Right lung (tissue), 10 donors: ENCODE measurements around the gene KIAA0040. TPM values are rescaled to one million over a fixed set of nuclear protein-coding genes. Genes with fewer than 3 reads are reported as not detected.
A peak's percentile ranks its signal among the peaks of the same experiment; 100 is the strongest.

Experiments
- DNase-seq, 2 donors: peaks; one replicate each; pipeline ENCODE4 v3.0.0-alpha.2; 2013
- long read RNA-seq, 8 donors: transcript quantifications; one replicate each; lab custom pipeline, GENCODE V29; 2026
- polyA plus RNA-seq, 5 donors: library from polyadenylated mRNA; unstranded; fragments of 120-200 nt; gene quantifications; one replicate each; pipeline versions ENCODE4 v1.2.1 to v1.2.3, GENCODE V29; 2013; ENCODE audit warnings: inconsistent platforms in 1 of 5, low replicate concordance in 1 of 5; ENCODE audit not compliant: insufficient read length in 5 of 5, insufficient read depth in 1 of 5

The KIAA0040 gene
- 10 to 100 TPM; 17.9 to 22.8 (median 21.0) TPM for polyA plus RNA-seq
- long read RNA-seq, donor 1, full-length matches to known transcripts, result 12 of 12 reads
- long read RNA-seq, donor 1, partial matches to known transcripts, result 0 of 12 reads
- long read RNA-seq, donor 1, other reads (novel, unspliced or antisense), result 0 of 12 reads
- long read RNA-seq, donor 2, full-length matches to known transcripts, result 6 of 6 reads
- long read RNA-seq, donor 2, partial matches to known transcripts, result 0 of 6 reads
- long read RNA-seq, donor 2, other reads (novel, unspliced or antisense), result 0 of 6 reads
- long read RNA-seq, donor 3, full-length matches to known transcripts, result 7 of 7 reads
- long read RNA-seq, donor 3, partial matches to known transcripts, result 0 of 7 reads
- long read RNA-seq, donor 3, other reads (novel, unspliced or antisense), result 0 of 7 reads
- long read RNA-seq, donor 4, full-length matches to known transcripts, result 4 of 4 reads
- long read RNA-seq, donor 4, partial matches to known transcripts, result 0 of 4 reads
- long read RNA-seq, donor 4, other reads (novel, unspliced or antisense), result 0 of 4 reads
- long read RNA-seq, donor 5, full-length matches to known transcripts, result 14 of 14 reads
- long read RNA-seq, donor 5, partial matches to known transcripts, result 0 of 14 reads
- long read RNA-seq, donor 5, other reads (novel, unspliced or antisense), result 0 of 14 reads
- long read RNA-seq, donor 6, full-length matches to known transcripts, result 8 of 8 reads
- long read RNA-seq, donor 6, partial matches to known transcripts, result 0 of 8 reads
- long read RNA-seq, donor 6, other reads (novel, unspliced or antisense), result 0 of 8 reads
- long read RNA-seq, donor 7, full-length matches to known transcripts, result 9 of 9 reads
- long read RNA-seq, donor 7, partial matches to known transcripts, result 0 of 9 reads
- long read RNA-seq, donor 7, other reads (novel, unspliced or antisense), result 0 of 9 reads
- long read RNA-seq, donor 8, full-length matches to known transcripts, result 4 of 4 reads
- long read RNA-seq, donor 8, partial matches to known transcripts, result 0 of 4 reads
- long read RNA-seq, donor 8, other reads (novel, unspliced or antisense), result 0 of 4 reads

DNA sequence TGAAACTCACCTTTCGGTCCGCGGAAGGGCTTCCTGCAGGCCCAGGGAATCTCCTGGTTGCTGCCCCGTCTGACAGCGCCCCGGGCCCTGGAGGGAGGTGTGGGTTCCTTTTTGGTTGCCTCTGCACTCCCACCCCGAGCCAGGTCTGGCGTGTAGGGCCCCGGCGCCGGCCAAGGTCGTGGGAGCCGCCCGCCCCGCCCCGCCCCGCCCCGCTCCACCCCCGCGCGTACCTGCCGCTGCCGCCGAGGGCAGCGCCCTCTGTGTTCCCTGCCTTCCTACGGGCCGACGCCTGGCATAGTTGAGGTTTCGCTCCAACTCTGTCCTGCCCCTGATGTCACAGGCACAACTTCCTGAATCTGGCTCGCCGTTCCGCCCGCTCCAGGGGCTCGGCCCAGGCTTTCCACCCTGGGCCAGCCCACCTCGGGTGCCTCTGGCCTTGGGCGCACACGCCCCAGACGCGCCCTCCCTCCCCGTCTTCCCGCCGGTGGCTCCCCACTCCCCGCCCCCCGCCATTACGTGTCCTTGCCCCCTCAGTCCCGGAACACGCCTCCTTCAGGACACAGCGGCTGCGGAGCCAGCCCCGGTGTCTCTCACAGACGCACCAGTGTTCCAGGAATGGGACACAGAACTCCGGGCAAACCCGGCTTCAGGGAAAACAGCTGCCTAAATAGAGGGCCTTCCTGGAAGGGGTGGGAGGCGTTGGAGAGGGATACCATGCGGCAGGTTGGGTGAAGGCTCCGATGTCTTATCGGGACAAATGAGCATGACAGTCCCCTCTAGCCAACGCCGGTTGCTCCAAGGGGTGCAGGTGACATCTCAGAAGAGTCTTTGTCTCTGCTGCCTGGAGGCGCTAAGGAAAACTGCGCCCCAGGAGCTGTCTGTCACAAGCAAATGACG lies at the start of gene KIAA0040:
Gene KIAA0040, minus strand, starts transcription at position 147 of the 897 bp plus-strand sequence. CDS start 31,763 bp downstream, outside the sequence.
- DNase-seq, result peak; percentile 56 to 72

GRCh38 chr1:175237389-175237788 lies 44.8 kb upstream of the KIAA0040 start:
- DNase-seq, result no peak

GRCh38 chr1:175234639-175235038 lies 42.1 kb upstream of the KIAA0040 start:
- DNase-seq, result no peak

- DNase-seq, result no peak
These were observed 39.8 kb upstream of the KIAA0040 start for GRCh38 chr1:175232335-175232734.

DNA sequence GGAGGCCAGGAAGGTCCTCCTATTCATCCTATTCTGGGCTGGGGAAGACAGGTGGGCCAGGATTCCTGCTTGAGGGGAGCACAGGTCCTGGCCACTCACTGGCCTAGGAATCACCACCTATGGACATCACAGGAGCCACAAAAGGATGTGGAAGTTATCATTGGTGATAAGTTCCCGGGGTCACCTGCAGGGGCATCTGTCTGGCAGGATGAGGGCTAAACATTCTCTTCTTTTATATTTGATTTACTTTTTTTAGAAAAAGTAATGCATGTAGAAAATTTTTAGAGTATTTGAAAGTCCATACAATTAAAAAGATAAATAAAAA lies 33.2 kb upstream of the KIAA0040 start:
- DNase-seq, result no peak

GRCh38 chr1:175222296-175222938 lies 29.8 kb upstream of the KIAA0040 start:
- no peak for DNase-seq

- DNase-seq, result no peak
These were observed 29.1 kb upstream of the KIAA0040 start for GRCh38 chr1:175221557-175222175.

GRCh38 chr1:175220853-175221556 lies 28.4 kb upstream of the KIAA0040 start:
- peak; percentile 30 to 36 for DNase-seq

GRCh38 chr1:175219774-175220173 lies 27.2 kb upstream of the KIAA0040 start:
- no peak for DNase-seq

DNA sequence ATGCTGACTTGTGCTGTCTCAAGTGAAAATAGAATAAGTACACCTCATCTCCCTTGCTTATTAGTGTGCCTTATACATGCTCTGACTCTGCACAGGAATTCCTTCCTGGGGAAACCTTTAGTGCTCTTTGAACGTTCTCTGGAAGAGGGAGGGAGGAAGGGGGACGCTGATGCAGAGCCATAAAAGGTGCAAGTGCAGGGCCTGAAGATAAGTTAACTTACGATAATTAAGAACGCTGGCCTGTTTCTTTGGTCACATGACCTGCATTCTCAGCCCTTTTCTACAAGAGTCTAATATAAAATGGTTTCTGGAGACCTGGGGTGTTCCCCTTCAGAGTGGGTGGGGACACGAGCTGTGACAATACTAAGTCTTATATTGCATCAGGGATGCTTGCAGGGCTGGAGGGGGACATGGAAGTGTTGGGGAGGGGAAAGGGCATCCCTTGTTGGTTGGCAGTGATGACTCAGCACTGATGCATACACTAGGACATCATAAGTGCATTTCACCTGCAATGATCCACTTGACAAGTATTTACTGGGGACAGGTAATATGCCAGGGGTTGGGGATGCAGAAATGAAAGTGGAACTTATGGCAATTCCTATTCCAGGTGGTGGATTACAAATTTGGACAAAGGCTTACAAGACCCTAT lies 26.3 kb upstream of the KIAA0040 start:
- DNase-seq, result no peak

- no peak for DNase-seq
These were observed 25.4 kb upstream of the KIAA0040 start for GRCh38 chr1:175217721-175218531.

DNA sequence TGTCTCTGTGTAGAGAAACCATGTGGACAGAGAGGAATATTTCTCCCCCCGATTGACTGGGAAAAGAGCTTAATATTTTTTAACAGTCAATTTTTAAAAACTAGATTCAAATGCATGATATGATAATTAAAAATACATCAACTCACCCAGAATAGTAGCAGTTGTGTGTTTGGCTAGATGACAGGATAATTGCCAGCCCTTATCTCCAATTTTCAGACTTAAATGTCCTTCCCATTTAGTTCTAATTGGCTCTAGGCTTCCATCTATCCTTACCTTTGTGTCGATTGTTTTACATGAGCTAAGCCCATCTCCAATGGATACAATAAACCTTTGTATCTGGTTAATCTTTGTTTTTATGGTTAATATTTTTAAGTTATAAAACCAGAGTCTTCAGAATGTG lies 23.9 kb upstream of the KIAA0040 start:
- DNase-seq, result no peak

DNA sequence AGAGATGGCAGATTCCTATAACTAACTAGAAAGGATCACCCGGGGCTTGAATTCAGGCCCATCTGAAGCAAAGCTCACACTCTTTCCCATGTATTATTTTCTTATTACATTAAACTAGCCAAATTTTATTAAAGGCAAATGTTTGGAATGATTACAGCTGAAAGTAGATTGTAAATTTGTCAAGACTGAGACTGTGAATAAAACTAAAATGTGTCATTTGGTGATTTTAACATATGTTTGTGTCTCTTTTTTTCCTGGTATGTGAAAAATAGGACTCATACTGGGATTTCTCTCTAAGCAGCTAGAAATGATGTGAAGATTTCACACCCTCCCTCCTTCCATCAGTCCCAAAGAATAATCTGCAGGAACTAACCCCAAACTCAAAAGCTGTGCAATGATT lies 19.1 kb upstream of the KIAA0040 start:
- no peak for DNase-seq

- no peak for DNase-seq
These were observed 18.2 kb upstream of the KIAA0040 start for GRCh38 chr1:175210744-175211143.

GRCh38 chr1:175209493-175209921 lies 16.9 kb upstream of the KIAA0040 start:
- DNase-seq, result no peak

DNA sequence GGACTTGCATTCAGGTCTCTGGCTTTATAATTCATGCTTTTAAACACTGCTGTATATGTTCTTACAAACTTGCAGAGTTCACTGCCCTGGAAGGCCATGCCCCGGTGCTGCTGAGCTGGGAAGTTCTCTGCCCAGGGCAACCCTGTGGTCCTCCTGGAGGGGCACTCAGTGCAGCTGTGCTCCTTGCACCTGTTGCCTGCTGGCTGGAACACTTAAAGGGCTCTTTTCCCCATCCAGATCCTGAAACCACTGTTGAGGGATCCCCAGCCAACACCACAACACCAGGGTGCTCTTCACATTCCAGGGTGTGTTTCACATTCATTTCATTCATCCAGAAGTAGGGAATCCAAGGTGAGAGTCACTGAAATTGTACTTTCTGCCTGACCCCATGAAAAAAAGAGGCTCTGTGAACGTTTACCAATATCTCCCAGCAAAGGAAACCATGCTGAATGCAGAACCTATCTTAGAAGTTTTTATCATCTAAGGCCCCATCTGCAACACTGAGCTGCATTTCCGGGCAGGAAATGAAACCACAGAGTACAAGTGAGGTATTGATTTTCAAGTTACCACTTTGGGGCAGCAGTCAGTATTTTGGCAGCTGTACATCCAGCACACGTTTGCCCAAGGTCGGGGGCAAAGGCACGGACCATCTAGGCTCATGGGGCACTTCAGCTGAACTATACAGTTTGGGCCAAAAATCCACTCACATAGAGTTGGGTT lies 16.4 kb upstream of the KIAA0040 start:
- no peak for DNase-seq

GRCh38 chr1:175207971-175208370 lies 15.4 kb upstream of the KIAA0040 start:
- DNase-seq, result no peak
